ENCODE measurements around the gene SLC6A19. TPM values are rescaled to one million over a fixed set of nuclear protein-coding genes. Genes with fewer than 3 reads are reported as not detected.

Gene SLC6A19
- polyA plus RNA-seq, 4 donors = 42.2 to 66.0 (median 60.1) TPM

- DNase-seq (ENCODE audit: low read depth in 4 of 4, low spot score in 3 of 4) = no peak
Observed at GRCh38 chr5:1206521-1207412, 5.4 kb downstream of the SLC6A19 start.

- DNase-seq (ENCODE audit: low read depth in 4 of 4, low spot score in 3 of 4) = no peak
Observed at GRCh38 chr5:1207555-1207954, 6.2 kb downstream of the SLC6A19 start.

GRCh38 chr5:1208221-1208742 lies 6.9 kb downstream of the SLC6A19 start:
- no peak for DNase-seq (ENCODE audit: low read depth in 4 of 4, low spot score in 3 of 4)

DNA sequence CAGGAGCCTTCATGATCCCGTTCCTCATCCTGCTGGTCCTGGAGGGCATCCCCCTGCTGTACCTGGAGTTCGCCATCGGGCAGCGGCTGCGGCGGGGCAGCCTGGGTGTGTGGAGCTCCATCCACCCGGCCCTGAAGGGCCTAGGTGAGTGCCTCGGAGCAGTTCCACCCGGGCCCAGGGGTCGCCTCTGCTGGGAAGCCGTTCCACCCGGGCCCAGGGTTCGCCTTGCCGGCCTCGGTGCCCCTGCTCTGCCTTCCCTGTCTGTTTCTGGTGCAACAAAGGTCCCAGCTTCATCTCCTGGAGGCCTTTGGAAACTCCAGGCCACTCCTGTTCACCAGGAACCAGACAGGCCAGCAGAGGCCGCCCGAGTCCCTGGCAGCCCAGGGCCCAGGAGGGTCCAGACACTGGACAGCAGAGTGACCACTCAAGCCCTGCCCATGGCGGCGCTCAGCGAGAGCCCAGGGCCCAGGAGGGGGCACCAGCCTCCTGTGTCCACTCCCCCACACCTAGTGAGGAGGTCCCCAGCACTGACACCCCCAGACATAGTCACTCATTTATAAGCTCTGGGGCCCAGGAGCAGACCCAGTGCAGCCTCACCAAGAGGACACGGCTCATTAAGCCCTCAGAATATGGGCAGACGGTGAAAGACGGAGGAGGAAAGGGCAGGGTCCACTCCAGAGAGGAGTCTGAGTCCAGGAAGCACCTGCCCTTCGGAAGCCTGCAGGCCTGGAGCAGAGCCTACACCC lies 7.5 kb downstream of the SLC6A19 start:
- peak in 2 of 4 donors; percentile 53 to 65 for DNase-seq (ENCODE audit: low read depth in 4 of 4, low spot score in 3 of 4)

GRCh38 chr5:1209489-1209852 lies 8.1 kb downstream of the SLC6A19 start:
- no peak for DNase-seq (ENCODE audit: low read depth in 4 of 4, low spot score in 3 of 4)

GRCh38 chr5:1209896-1210776 lies 8.7 kb downstream of the SLC6A19 start:
- no peak for DNase-seq (ENCODE audit: low read depth in 4 of 4, low spot score in 3 of 4)

GRCh38 chr5:1210832-1211251 lies 9.4 kb downstream of the SLC6A19 start:
- no peak for DNase-seq (ENCODE audit: low read depth in 4 of 4, low spot score in 3 of 4)

DNA sequence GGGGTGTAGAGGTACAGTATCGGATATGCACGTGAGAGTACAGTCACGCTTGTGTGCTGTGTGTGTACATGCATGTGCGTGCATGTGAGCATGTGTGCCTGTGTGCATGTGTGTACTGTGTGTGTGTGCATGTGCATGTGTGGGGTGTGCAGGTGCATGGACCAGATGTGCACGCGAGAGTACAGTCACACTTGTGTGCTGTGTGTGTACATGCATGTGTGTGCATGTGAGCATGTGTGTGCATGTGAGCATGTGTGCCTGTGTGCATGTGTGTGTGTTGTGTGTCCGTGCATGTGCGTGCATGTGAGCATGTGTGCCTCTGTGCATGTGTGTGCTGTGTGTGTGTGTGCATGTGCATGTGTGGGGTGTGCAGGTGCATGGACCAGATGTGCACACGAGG lies 10.3 kb downstream of the SLC6A19 start:
- no peak for DNase-seq (ENCODE audit: low read depth in 4 of 4, low spot score in 3 of 4)

- DNase-seq (ENCODE audit: low read depth in 4 of 4, low spot score in 3 of 4) = no peak
Observed at GRCh38 chr5:1212271-1212670, 10.9 kb downstream of the SLC6A19 start.

DNA sequence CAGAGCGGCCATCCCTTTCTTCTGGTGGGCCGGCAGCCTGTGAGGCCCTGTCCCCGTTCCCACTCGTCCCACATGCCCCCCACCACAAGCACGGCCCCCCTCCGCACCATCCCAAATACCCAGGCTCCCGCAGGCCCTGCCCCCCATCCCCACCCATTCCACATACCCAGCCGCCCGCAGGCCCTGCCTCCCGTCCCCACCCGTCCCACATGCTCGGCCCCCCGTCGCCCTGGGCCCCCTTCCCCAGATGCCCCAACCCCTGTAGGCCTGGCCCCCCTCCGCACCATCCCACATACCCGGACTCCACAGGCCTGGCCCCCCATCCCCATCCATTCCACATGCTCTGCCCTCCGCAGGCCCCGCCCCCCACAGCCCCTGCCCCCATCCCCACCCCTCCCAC lies 11.5 kb downstream of the SLC6A19 start:
- no peak for DNase-seq (ENCODE audit: low read depth in 4 of 4, low spot score in 3 of 4)

DNA sequence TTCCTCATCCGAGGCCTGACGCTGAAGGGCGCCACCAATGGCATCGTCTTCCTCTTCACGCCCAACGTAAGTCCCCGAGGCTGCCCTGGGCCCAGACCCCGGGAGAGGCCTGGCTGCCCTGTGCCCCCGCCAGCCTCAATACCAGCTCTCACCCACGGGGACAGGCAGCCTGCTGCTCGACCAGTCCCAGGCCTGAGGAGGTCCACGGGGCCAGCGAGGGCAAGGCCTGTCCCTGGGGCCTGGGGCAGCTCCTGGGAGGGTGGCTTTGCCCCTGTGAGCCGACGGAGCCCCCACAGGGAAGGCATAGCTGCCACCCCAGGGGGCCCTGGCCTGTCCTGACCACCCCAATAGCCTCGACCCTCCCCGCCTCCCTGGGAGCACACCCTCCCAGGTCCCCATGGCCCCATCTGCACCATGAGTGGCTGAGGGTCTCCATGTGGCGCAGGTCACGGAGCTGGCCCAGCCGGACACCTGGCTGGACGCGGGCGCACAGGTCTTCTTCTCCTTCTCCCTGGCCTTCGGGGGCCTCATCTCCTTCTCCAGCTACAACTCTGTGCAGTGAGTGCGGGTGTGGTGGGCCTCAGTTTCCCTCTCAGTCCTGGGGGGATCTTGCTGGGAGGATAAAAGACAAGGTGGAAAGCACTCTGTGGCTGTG lies 12.2 kb downstream of the SLC6A19 start:
- no peak for DNase-seq (ENCODE audit: low read depth in 4 of 4, low spot score in 3 of 4)

- DNase-seq (ENCODE audit: low read depth in 4 of 4, low spot score in 3 of 4) = no peak
Observed at GRCh38 chr5:1214163-1214935, 13.0 kb downstream of the SLC6A19 start.

- no peak for DNase-seq (ENCODE audit: low read depth in 4 of 4, low spot score in 3 of 4)
Observed at GRCh38 chr5:1214936-1215220, 13.5 kb downstream of the SLC6A19 start.

DNA sequence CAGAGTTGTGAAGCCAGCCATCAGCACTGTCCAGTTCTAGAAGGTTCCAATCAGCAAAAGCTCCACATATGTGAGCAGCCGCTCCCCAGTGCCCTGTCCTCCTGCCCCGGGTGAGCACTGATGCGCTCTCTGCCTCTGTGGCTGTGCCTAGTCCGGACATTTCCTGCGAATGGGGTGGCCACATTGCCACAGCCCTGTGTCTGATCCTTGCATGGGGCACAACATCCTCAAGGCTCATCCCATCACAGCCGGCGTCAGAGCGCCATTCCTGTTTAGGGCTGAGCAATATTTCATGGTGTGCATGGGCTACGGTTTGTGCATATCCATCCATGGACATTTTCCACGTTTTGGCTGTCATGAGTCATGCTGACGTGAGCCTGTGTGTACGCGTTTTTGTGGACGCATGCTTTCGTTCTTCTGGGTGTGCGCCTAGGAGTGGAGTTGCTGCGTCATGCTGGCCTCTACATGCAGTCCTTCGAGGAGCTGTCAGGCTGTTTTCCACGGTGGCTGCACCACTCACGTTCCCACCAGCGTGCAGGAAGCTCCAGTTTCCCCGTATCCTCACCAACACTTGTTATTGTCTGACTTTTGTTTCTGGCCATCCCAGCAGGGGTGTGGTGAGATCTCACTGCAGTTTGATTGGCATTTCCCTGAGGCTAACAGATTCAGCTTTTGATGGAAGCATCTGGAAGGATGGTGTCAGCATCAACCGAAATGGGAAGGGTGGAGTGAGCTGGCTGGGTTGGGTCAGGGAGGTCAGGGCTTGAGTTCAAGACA lies 14.1 kb downstream of the SLC6A19 start:
- DNase-seq (ENCODE audit: low read depth in 4 of 4, low spot score in 3 of 4) = no peak

GRCh38 chr5:1216211-1216917 lies 15.0 kb downstream of the SLC6A19 start:
- DNase-seq (ENCODE audit: low read depth in 4 of 4, low spot score in 3 of 4) = no peak

DNA sequence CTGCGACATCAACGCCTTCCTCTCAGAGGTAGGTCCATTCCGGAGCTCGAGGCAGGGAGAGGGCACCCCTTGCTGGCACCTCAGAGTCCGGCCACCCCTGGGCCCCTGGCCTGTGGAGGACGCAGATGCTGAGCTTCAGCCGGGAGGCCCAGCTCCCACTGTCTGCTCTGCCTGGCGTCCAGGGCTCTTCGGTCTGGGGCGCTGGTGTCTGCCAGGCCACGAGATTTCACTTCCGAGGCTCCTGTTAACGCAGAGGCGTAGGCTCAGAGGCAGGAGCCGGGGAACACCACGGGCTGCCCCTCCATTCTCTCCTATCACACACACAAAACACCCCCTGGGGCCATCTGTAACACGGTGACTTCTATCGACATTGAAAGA lies 15.5 kb downstream of the SLC6A19 start:
- no peak for DNase-seq (ENCODE audit: low read depth in 4 of 4, low spot score in 3 of 4)

GRCh38 chr5:1217596-1218206 lies 16.3 kb downstream of the SLC6A19 start:
- no peak for DNase-seq (ENCODE audit: low read depth in 4 of 4, low spot score in 3 of 4)
